DOHH2 (cell line): Measurements from ENCODE around the gene F11R.
"Not testable (repeated sequence)": the region's sequence is repeated elsewhere in the genome, so short reads cannot be mapped to it uniquely, and the experiment has no call there.

Experiments
- H3F3A ChIP-seq: fragments of 200-600 bp; sonication (generic), shearing (Covaris generic); 2 replicates; pipeline ENCODE4 v1.6.0; 2016; ENCODE audit warnings: antibody characterized with exemption, mild to moderate bottlenecking; ENCODE audit not compliant: control insufficient read depth, insufficient read depth
- H3K27ac ChIP-seq: fragments of 200-600 bp; sonication (generic); 2 replicates; pipeline ENCODE4 v1.5.1; 2014; ENCODE audit warnings: low read depth, mild to moderate bottlenecking, low read length, moderate library complexity
- H3K27me3 ChIP-seq: fragments of 200-600 bp; sonication (generic); 2 replicates; pipeline ENCODE4 v1.6.1; 2014; ENCODE audit warnings: mild to moderate bottlenecking, low read length, mixed read lengths; ENCODE audit not compliant: control insufficient read depth
- H3K36me3 ChIP-seq: fragments of 200-600 bp; sonication (generic); 2 replicates; pipeline ENCODE4 v1.6.1; 2014; ENCODE audit warnings: mild to moderate bottlenecking, low read length, moderate library complexity, mixed read lengths; ENCODE audit not compliant: control insufficient read depth
- H3K4me1 ChIP-seq: fragments of 200-600 bp; sonication (generic); 2 replicates; pipeline ENCODE4 v1.6.1; 2014; ENCODE audit warnings: mild to moderate bottlenecking, low read length, mixed read lengths; ENCODE audit not compliant: control insufficient read depth
- H3K4me2 ChIP-seq: fragments of 200-600 bp; sonication (generic); 2 replicates; pipeline ENCODE4 v1.6.0; 2014; ENCODE audit warnings: mild to moderate bottlenecking, low read length, moderate library complexity
- H3K4me3 ChIP-seq: fragments of 200-600 bp; sonication (generic); 2 replicates; pipeline ENCODE4 v1.5.1; 2014; ENCODE audit warnings: mild to moderate bottlenecking, low read length, mixed read lengths
- H3K79me2 ChIP-seq: fragments of 200-600 bp; sonication (generic); 2 replicates; pipeline ENCODE4 v1.6.1; 2014; ENCODE audit warnings: mild to moderate bottlenecking, low read length, mixed read lengths; ENCODE audit not compliant: control insufficient read depth
- H3K9me2 ChIP-seq: fragments of 200-600 bp; sonication (generic); replicated peaks from 2 replicates; pipeline ENCODE4 v1.6.1; 2014; ENCODE audit warnings: mild to moderate bottlenecking, low read length, mixed read lengths; ENCODE audit not compliant: control insufficient read depth
- H3K9me3 ChIP-seq: fragments of 200-600 bp; sonication (generic); 2 replicates; pipeline ENCODE4 v1.6.1; 2014; ENCODE audit warnings: antibody characterized with exemption, low read length, mixed read lengths; ENCODE audit not compliant: control insufficient read depth, insufficient read depth
- H4K20me1 ChIP-seq: fragments of 200-600 bp; sonication (generic); 2 replicates; pipeline ENCODE4 v1.6.0; 2014; ENCODE audit warnings: low read depth, mild to moderate bottlenecking, antibody characterized with exemption, low read length, moderate library complexity; ENCODE audit not compliant: control insufficient read depth, insufficient read depth
- CTCF ChIP-seq: fragments of 200-600 bp; sonication (generic); IDR thresholded peaks from one replicate; pipeline ENCODE4 v1.5.1; 2014; ENCODE audit warnings: antibody characterized with exemption, mild to moderate bottlenecking, low read depth, low read length; ENCODE audit not compliant: poor library complexity, severe bottlenecking
- EZH2phosphoT487 ChIP-seq: fragments of 200-600 bp; sonication (generic); IDR thresholded peaks from 2 replicates; pipeline ENCODE4 v1.6.1; 2017; ENCODE audit warnings: borderline replicate concordance, mild to moderate bottlenecking, antibody characterized with exemption, low read length, moderate library complexity, mixed read lengths

Gene F11R

GRCh38 chr1:161018631-161018930 is 2.4 kb downstream of the F11R start:
- peaks cover 29% of the 10 kb centered on the region for H3K4me1 ChIP-seq
- no peaks in the 10 kb centered on the region for H3K36me3 ChIP-seq
- peaks cover 7% of the 10 kb centered on the region; the same call in 1 of the 2 replicates for H3K27me3 ChIP-seq
- no peak overlapping the region for H3K27ac ChIP-seq
- no peak overlapping the region for H3K4me2 ChIP-seq
- no peaks in the 10 kb centered on the region for H4K20me1 ChIP-seq
- no peaks in the 10 kb centered on the region for H3K9me3 ChIP-seq
- no peak overlapping the region for H3K4me3 ChIP-seq
- peaks cover 14% of the 10 kb centered on the region for H3F3A ChIP-seq
- peaks cover 12% of the 10 kb centered on the region for H3K79me2 ChIP-seq
- no peak for TF ChIP-seq CTCF
- TF ChIP-seq EZH2phosphoT487 = no peak
- H3K9me2 ChIP-seq = no peaks in the 10 kb centered on the region

GRCh38 chr1:161017756-161018630 is 3.0 kb downstream of the F11R start:
- no peak overlapping the region for H3K27ac ChIP-seq
- peaks cover 14% of the 10 kb centered on the region for H3F3A ChIP-seq
- H3K9me2 ChIP-seq = no peaks in the 10 kb centered on the region
- TF ChIP-seq CTCF = no peak
- TF ChIP-seq EZH2phosphoT487 = no peak
- H3K79me2 ChIP-seq = peaks cover 13% of the 10 kb centered on the region
- H3K9me3 ChIP-seq = no peaks in the 10 kb centered on the region
- H3K4me1 ChIP-seq = peaks cover 35% of the 10 kb centered on the region
- no peak overlapping the region for H3K4me2 ChIP-seq
- H3K4me3 ChIP-seq = no peak overlapping the region
- no peaks in the 10 kb centered on the region for H4K20me1 ChIP-seq
- 0 out of 2 replicates have a peak, but pooled peaks cover 2% of the 10 kb centered on the region for H3K36me3 ChIP-seq
- H3K27me3 ChIP-seq = peaks cover 7% of the 10 kb centered on the region; the same call in 1 of the 2 replicates

- not testable (repeated sequence) for H4K20me1 ChIP-seq, H3K9me2 ChIP-seq, H3K4me3 ChIP-seq, H3K27me3 ChIP-seq, H3K27ac ChIP-seq, H3K36me3 ChIP-seq, H3K9me3 ChIP-seq, H3K4me2 ChIP-seq
- Histone ChIP-seq H3F3A (peaks cover 12% of the 10 kb centered on the region), H3K4me1 (peaks cover 42% of the 10 kb centered on the region), H3K79me2 (peaks cover 18% of the 10 kb centered on the region)
Measured at GRCh38 chr1:161017181-161017580, 3.8 kb downstream of the F11R start.

GRCh38 chr1:161016683-161017082 is 4.3 kb downstream of the F11R start:
- H3F3A ChIP-seq, H3K36me3 ChIP-seq, H3K4me3 ChIP-seq, H3K27ac ChIP-seq, H4K20me1 ChIP-seq, H3K27me3 ChIP-seq, H3K4me2 ChIP-seq, H3K9me3 ChIP-seq, H3K9me2 ChIP-seq: not testable (repeated sequence)
- peaks cover 41% of the 10 kb centered on the region for H3K4me1 ChIP-seq
- H3K79me2 ChIP-seq = peaks cover 18% of the 10 kb centered on the region
